GM18526 (cell line): ENCODE measurements around the gene HRC.

Experiments
- POLR2A ChIP-seq: IDR thresholded peaks from 3 replicates; pipeline ENCODE4 v1.6.1; 2011; ENCODE audit not compliant: insufficient read length; ENCODE audit errors: extremely low read depth

The HRC gene

GRCh38 chr19:49109569-49110233, 45.5 kb downstream of the HRC start:
- no peak for TF ChIP-seq POLR2A

GRCh38 chr19:49109051-49109450, 46.1 kb downstream of the HRC start:
- TF ChIP-seq POLR2A = peak; percentile 17

GRCh38 chr19:49107625-49108459, 47.4 kb downstream of the HRC start:
- no peak for TF ChIP-seq POLR2A

GRCh38 chr19:49106648-49107135, 48.5 kb downstream of the HRC start:
- no peak for TF ChIP-seq POLR2A

GRCh38 chr19:49104229-49104864, 50.8 kb downstream of the HRC start:
- no peak for TF ChIP-seq POLR2A

GRCh38 chr19:49103331-49104085, 51.7 kb downstream of the HRC start:
- TF ChIP-seq POLR2A = no peak

GRCh38 chr19:49102303-49102702, 52.9 kb downstream of the HRC start:
- TF ChIP-seq POLR2A = no peak
